HL-60 (cell line): ENCODE results near the gene ELP4.

Source experiments
- DNase-seq, 2 experiments: peaks; one replicate each; pipeline ENCODE4 v3.0.0-alpha.2; 2010 to 2020; ENCODE audit warnings: low read depth in 1 of 2, low spot score in 1 of 2
- H3K27ac ChIP-seq: fragments of 250-450 bp; sonication (Bioruptor Pico); replicated peaks from 2 replicates; pipeline ENCODE4 v1.5.1; 2020; ENCODE audit warnings: mild to moderate bottlenecking, moderate library complexity
- H3K27me3 ChIP-seq: fragments of 250-450 bp; sonication (Bioruptor Pico); 2 replicates; pipeline ENCODE4 v1.5.1; 2021; ENCODE audit warnings: mild to moderate bottlenecking, moderate library complexity; ENCODE audit not compliant: insufficient read depth, poor library complexity, severe bottlenecking
- H3K4me3 ChIP-seq: replicated peaks from 2 replicates; pipeline ENCODE4 v1.5.1; 2011; ENCODE audit warnings: mild to moderate bottlenecking, control low read depth, low read length; ENCODE audit not compliant: insufficient read depth
- CTCF ChIP-seq: IDR thresholded peaks from one replicate; pipeline ENCODE4 v1.5.1; 2011; ENCODE audit warnings: low read length, control low read depth, inconsistent platforms; ENCODE audit not compliant: insufficient read depth
- GABPA ChIP-seq: IDR thresholded peaks from 2 replicates; pipeline ENCODE4 v1.6.1; 2012; ENCODE audit warnings: low read depth
- POLR2AphosphoS5 ChIP-seq: IDR thresholded peaks from 2 replicates; pipeline ENCODE4 v1.6.1; 2012; ENCODE audit warnings: low read depth
- REST ChIP-seq: IDR thresholded peaks from 2 replicates; pipeline ENCODE4 v1.6.1; 2012; ENCODE audit warnings: low read depth; ENCODE audit not compliant: insufficient replicate concordance
- SPI1 ChIP-seq: IDR thresholded peaks from 2 replicates; pipeline ENCODE4 v1.6.1; 2012; ENCODE audit warnings: low read depth, mild to moderate bottlenecking, borderline replicate concordance

The ELP4 gene

GRCh38 chr11:31827455-31828206 is 318.1 kb downstream of the ELP4 start:
- H3K27me3 ChIP-seq, result peaks cover 67% of the 10 kb centered on the region
- H3K27ac ChIP-seq, result no peak overlapping the region
- H3K4me3 ChIP-seq, result no peak overlapping the region
- DNase-seq, result no peak
- TF ChIP-seq GABPA (no peak), SPI1 (no peak), CTCF (no peak), REST (no peak), POLR2AphosphoS5 (no peak)

GRCh38 chr11:31828217-31828616 is 318.6 kb downstream of the ELP4 start:
- Histone ChIP-seq H3K4me3 (no peak overlapping the region), H3K27me3 (peaks cover 68% of the 10 kb centered on the region), H3K27ac (no peak overlapping the region)
- TF ChIP-seq POLR2AphosphoS5, result no peak
- TF ChIP-seq SPI1, result no peak
- no peak for TF ChIP-seq GABPA
- TF ChIP-seq REST, result no peak
- DNase-seq, result no peak

GRCh38 chr11:31830406-31830805 is 320.8 kb downstream of the ELP4 start:
- DNase-seq, result no peak
- TF ChIP-seq CTCF (no peak), REST (no peak), GABPA (no peak), POLR2AphosphoS5 (no peak), SPI1 (no peak)
- H3K27me3 ChIP-seq, result peaks cover 54% of the 10 kb centered on the region
- H3K27ac ChIP-seq, result no peak overlapping the region
- no peak overlapping the region for H3K4me3 ChIP-seq
